ENCODE results near the gene TRIM47.

TRIM47 gene

GRCh38 chr17:75899767-75900468 lies 21.5 kb upstream of the TRIM47 start:
- DNase-seq (ENCODE audit: low read depth): no peak
- H3K4me3 ChIP-seq (ENCODE audit: low read length): no peak overlapping the region
- TF ChIP-seq CTCF (conservative IDR thresholded peaks at IDR 0.05; ENCODE audit: low read length): no peak

DNA sequence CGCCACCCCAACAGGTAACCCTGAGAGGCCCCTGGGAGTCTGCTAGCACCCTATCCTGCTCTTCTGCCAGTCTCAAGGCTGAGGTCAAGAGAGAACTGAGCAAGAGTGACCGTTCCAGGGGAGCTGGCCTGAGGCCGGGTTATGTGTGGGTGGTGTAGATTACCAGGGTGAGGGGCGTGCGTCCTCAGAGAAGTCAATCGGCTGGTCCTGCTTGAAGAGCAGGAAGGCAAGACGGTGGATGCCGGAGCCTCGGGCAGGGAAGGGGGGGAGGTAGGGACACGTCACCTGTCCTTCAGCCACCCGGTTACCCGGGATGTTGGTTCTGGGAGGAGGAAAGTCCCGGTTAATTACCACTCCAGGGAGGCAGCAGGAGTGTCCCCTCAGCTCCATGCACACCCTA lies 21.0 kb upstream of the TRIM47 start:
- no peak for DNase-seq (ENCODE audit: low read depth)
- no peak overlapping the region for H3K4me3 ChIP-seq (ENCODE audit: low read length)
- no peak for TF ChIP-seq CTCF (conservative IDR thresholded peaks at IDR 0.05; ENCODE audit: low read length)

DNA sequence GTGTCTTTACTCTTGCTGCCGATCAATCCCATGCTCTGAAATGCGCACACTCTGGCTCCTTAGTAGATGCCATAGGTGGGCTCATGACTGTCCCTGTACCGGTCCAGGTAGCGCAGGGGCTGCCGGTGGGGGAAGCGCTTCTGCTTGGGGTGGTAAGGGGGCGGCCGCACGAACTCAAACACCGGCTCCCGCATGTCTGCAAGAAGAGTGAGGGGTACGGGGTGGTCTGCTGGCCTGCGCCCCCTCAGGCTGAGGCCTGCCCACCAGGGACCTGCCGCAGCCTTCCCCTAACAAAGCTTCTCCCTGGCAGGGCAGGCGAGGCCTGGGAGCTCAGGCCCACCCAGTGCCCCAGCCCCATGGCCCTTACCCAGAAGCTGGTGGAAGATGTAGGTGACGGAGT lies 20.4 kb upstream of the TRIM47 start:
- DNase-seq (ENCODE audit: low read depth): no peak
- H3K4me3 ChIP-seq (ENCODE audit: low read length): no peak overlapping the region
- TF ChIP-seq CTCF (conservative IDR thresholded peaks at IDR 0.05; ENCODE audit: low read length): no peak

DNA sequence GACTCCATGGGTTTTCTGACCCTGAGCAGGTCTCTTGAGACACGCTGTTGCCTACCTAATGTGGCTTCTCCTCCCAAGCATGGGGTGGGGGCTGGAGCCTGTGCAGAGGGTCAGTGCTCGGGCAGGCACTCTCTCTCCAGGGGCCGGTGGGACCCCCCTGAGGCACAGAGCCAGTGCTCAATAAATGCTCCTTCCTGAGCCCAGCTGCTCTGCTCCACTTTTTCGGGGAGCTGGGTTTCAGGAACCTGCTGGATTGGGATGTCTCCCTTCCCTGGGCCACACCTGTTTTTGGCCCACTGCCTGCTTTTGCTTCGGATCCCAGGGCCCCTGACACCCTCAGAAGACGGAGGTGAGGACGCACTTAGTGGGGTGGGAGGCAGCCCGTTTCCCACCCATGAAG lies 19.7 kb upstream of the TRIM47 start:
- H3K4me3 ChIP-seq (ENCODE audit: low read length): no peak overlapping the region
- no peak for DNase-seq (ENCODE audit: low read depth)
- TF ChIP-seq CTCF (conservative IDR thresholded peaks at IDR 0.05; ENCODE audit: low read length): no peak

DNA sequence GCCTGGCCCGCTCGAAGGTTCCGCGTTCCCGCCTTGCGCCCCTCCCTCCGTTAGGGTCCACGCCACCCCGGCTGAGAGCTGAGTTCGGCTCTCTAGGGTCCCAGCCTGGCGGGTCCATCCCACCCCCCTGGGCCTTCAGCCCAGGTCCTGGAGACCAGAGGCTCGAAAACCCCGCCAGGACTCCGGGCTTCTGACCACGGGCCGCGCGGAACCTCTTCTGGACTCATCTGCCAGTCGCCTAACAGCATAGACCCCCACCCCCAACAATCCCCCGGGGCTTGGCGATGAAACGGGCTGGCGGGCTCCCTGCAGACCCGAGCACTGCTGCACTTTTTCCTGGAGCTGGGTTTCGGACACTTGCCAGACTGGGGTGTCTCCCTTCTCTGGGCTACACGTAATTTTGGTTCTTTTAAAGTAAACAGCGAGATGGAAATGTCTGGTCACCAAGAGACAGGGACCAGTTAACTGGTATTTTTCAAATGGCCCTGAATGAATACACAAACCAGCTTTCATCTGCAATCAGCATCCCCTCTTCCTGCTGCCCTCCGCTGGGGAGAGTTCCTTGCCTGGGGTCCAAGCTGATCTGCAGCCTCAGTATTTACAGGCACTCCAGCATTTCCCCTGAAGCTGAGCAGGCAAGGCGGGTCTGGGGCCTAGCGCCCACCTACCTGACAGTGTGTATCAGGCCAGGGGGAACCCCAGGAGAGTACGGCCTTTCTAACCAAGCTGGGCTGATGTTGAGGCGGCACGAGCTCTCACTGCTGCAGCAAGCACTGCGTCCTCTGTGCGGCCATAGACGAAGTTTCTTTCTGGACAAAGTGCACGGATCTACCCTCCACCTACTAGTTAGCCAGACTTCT lies 19.0 kb upstream of the TRIM47 start:
- DNase-seq (ENCODE audit: low read depth): no peak
- H3K4me3 ChIP-seq (ENCODE audit: low read length): peak overlapping the region; percentile 77
- no peak for TF ChIP-seq CTCF (conservative IDR thresholded peaks at IDR 0.05; ENCODE audit: low read length)

DNA sequence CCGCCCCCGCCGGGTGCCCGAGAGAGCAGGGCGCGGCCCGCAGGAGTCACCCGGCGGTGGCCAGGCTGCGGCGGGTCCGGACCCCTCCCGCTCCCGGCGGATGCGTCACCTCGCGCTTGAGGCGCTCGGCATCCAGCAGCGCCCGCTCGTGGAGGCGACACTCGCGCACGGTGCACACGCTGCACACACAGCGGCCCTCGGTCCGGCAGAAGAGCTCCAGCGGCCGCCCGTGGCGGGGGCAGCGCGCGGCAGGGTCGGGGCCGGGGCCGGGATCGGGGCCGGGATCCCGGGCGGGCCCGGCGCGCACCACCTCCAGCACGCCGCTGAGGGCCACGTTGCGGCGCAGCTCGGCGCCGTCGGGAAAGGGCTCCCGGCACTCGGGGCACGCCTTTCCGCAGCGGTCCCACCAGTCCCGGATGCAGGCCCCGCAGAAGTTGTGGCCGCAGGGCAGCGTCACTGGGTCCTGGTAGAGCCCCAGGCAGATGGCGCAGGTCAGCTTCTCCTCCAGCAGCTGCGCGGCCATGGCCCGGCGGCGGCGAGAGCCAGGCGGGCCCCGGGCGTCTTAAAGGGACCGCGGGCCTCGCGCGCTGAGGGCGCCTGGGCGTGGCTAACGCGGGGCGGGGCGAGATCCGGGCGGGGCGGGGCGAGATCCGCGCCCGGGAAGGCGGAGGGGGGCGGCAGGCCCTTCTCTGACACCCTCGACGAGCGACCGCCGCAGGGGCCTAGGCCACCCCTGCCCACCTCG lies 18.2 kb upstream of the TRIM47 start, which contains the start of gene TRIM65:
Gene TRIM65 (minus strand): TSS at position 537 of the 745 bp plus-strand sequence. CDS start 14 bp downstream, at position 523.
- DNase-seq (ENCODE audit: low read depth): peak; percentile 74
- H3K4me3 ChIP-seq (ENCODE audit: low read length): peak within 1 kb of the TSS; percentile 77
- peak; percentile 25; the same call in 1 of the 2 replicates for TF ChIP-seq CTCF (conservative IDR thresholded peaks at IDR 0.05; ENCODE audit: low read length)

All from AG10803 (cell line).